K562 (cell line): ENCODE data around the gene LILRB3. TPM values are rescaled to one million over a fixed set of nuclear protein-coding genes. Genes with fewer than 3 reads are reported as not detected.
A peak's percentile ranks its signal among the peaks of the same experiment; 100 is the strongest.

Experiments
- CBFA2T2 ChIP-seq: fragments of 450-650 bp; conservative IDR thresholded peaks from 2 replicates; pipeline ENCODE4 v1.6.1; 2017; ENCODE audit warnings: mild to moderate bottlenecking
- CHD2 ChIP-seq: IDR thresholded peaks from 2 replicates; pipeline ENCODE4 v1.6.1; 2011; ENCODE audit warnings: low read depth, low read length
- DNMT1 ChIP-seq: fragments of 450-650 bp; IDR thresholded peaks from 2 replicates; pipeline ENCODE4 v1.6.1; 2016; ENCODE audit warnings: antibody characterized with exemption, mild to moderate bottlenecking
- FOXA3 ChIP-seq, 2 experiments: fragments of 450-650 bp in 1 of 2; sonication (generic) in 1 of 2; formaldehyde crosslinking; IDR thresholded peaks in 1 of 2; conservative IDR thresholded peaks in 1 of 2; 2 replicates each; pipeline versions ENCODE4 v1.4.0 to v1.8.0; 2020 to 2022; ENCODE audit warnings: mild to moderate bottlenecking in 2 of 2, missing genetic modification reagents in 1 of 2
- FOXK1 ChIP-seq: sonication (generic); formaldehyde crosslinking; IDR thresholded peaks from 2 replicates; pipeline ENCODE4 v1.8.0; 2022; ENCODE audit warnings: missing genetic modification reagents, mild to moderate bottlenecking, borderline replicate concordance
- HNRNPL ChIP-seq: fragments of 200-400 bp; formaldehyde crosslinking; IDR thresholded peaks from 2 replicates; pipeline ENCODE4 v1.6.1; 2017; ENCODE audit warnings: low read depth, mild to moderate bottlenecking, low read length
- MECOM ChIP-seq: fragments of 250-450 bp; sonication (Bioruptor Pico); IDR thresholded peaks from 2 replicates; pipeline ENCODE4 v1.8.0; 2022; ENCODE audit warnings: inconsistent platforms
- NCOR1 ChIP-seq: fragments of 450-650 bp; IDR thresholded peaks from 2 replicates; pipeline ENCODE4 v1.6.1; 2016; ENCODE audit warnings: mild to moderate bottlenecking, moderate library complexity
- RBFOX2 ChIP-seq: fragments of 200-400 bp; formaldehyde crosslinking; IDR thresholded peaks from 2 replicates; pipeline ENCODE4 v1.6.1; 2017; ENCODE audit warnings: low read depth, mild to moderate bottlenecking, low read length, moderate library complexity
- RBM22 ChIP-seq: fragments of 200-400 bp; formaldehyde crosslinking; IDR thresholded peaks from 2 replicates; pipeline ENCODE4 v1.6.1; 2018; ENCODE audit warnings: low read length, low read depth; ENCODE audit not compliant: poor library complexity, severe bottlenecking
- SAFB2 ChIP-seq: fragments of 200-400 bp; formaldehyde crosslinking; IDR thresholded peaks from 2 replicates; pipeline ENCODE4 v1.6.1; 2018; ENCODE audit warnings: borderline replicate concordance, low read length, low read depth, moderate library complexity; ENCODE audit not compliant: severe bottlenecking
- SRSF9 ChIP-seq: fragments of 200-400 bp; formaldehyde crosslinking; IDR thresholded peaks from 2 replicates; pipeline ENCODE4 v1.6.1; 2017; ENCODE audit warnings: low read depth, low read length, borderline replicate concordance
- STAT5A ChIP-seq: IDR thresholded peaks from 2 replicates; pipeline ENCODE4 v1.6.1; 2012; ENCODE audit warnings: low read length, inconsistent platforms, borderline replicate concordance
- THAP12 ChIP-seq: fragments of 250-450 bp; sonication (Bioruptor Pico); IDR thresholded peaks from 2 replicates; pipeline ENCODE4 v1.9.0; 2021; ENCODE audit warnings: mild to moderate bottlenecking, inconsistent platforms
- TRIM24 ChIP-seq, 2 experiments: fragments of 450-650 bp; IDR thresholded peaks; 2 replicates each; pipeline ENCODE4 v1.6.1; 2016
- VEZF1 ChIP-seq: fragments of 200-800 bp; sonication (Bioruptor generic); IDR thresholded peaks from 2 replicates; pipeline ENCODE4 v1.6.1; 2017; ENCODE audit warnings: missing genetic modification characterization, missing compliant biosample characterization
- XRCC3 ChIP-seq: fragments of 450-650 bp; IDR thresholded peaks from 2 replicates; pipeline ENCODE4 v1.6.1; 2017; ENCODE audit warnings: mild to moderate bottlenecking, moderate library complexity
- ZBTB7A ChIP-seq: IDR thresholded peaks from 2 replicates; pipeline ENCODE4 v1.6.1; 2011; ENCODE audit warnings: low read depth, mild to moderate bottlenecking, low read length, moderate library complexity, borderline replicate concordance; ENCODE audit not compliant: control insufficient read depth
- ZFP91 ChIP-seq: sonication (generic); formaldehyde crosslinking; IDR thresholded peaks from 2 replicates; pipeline ENCODE4 v1.8.0; 2022; ENCODE audit warnings: mild to moderate bottlenecking, missing genetic modification reagents
- ZNF398 ChIP-seq: fragments of 250-450 bp; sonication (Bioruptor Pico); IDR thresholded peaks from 2 replicates; pipeline ENCODE4 v1.8.0; 2021; ENCODE audit warnings: moderate library complexity, mild to moderate bottlenecking, inconsistent platforms
- ZNF76 ChIP-seq: fragments of 250-450 bp; sonication (Bioruptor Pico); IDR thresholded peaks from 2 replicates; pipeline ENCODE4 v1.4.0; 2020; ENCODE audit warnings: mild to moderate bottlenecking, moderate library complexity, borderline replicate concordance
- ZNF77 ChIP-seq: fragments of 250-450 bp; sonication (Bioruptor Pico); IDR thresholded peaks from 2 replicates; pipeline ENCODE4 v1.5.0; 2020
- polyA plus RNA-seq, 8 experiments: library from polyadenylated mRNA; depleted of rRNA in 4 of 8; stranded (reverse) in 5 of 8; unstranded in 3 of 8; fragments of >200 nt; fragmentation: Nextera tagmentation in 2 of 8; fragmentation: Illumina TruSeq in 1 of 8; extraction: Ambion mirVana in 2 of 8; extraction: Trizol in 1 of 8; gene quantifications; 2 replicates each; pipeline versions ENCODE4 v1.2.1 to v1.2.3, GENCODE V29; 2011 to 2014; ENCODE audit warnings: inconsistent platforms in 1 of 8, missing spikeins in 1 of 8
- total RNA-seq, 7 experiments: library from RNA; depleted of rRNA in 6 of 7; stranded (reverse); fragments of >200 nt in 6 of 7; fragmentation: Illumina TruSeq in 2 of 7; extraction: Trizol in 2 of 7; gene quantifications; 2 replicates each; pipeline versions ENCODE4 v1.2.1 to v1.2.3, GENCODE V29; 2011 to 2021; ENCODE audit warnings: low replicate concordance in 1 of 7

LILRB3 gene
- total and polyA plus RNA-seq, 9 of the 15 experiments (the other 6 are each of a cell fraction or from before 2014, with no cell fraction given): 0.01 to 0.09 TPM; not detected in 7

- TF ChIP-seq SAFB2 (no peak), VEZF1 (no peak), STAT5A (no peak), DNMT1 (no peak), SRSF9 (no peak), ZNF76 (no peak), RBM22 (peak; percentile 88), THAP12 (CRISPR knock-in tag) (no peak), ZFP91 (CRISPR knock-in tag) (no peak), MECOM (CRISPR knock-in tag) (no peak), ZNF398 (CRISPR knock-in tag) (no peak), HNRNPL (no peak), CBFA2T2 (no peak), XRCC3 (no peak), TRIM24 (IDR thresholded peaks at IDR 0.05) (no peak), ZNF77 (CRISPR knock-in tag) (peak; percentile 54; the same call in 1 of the 2 replicates), NCOR1 (no peak), ZBTB7A (no peak), FOXA3 (CRISPR knock-in tag; conservative IDR thresholded peaks at IDR 0.05 in 1 of 2, IDR thresholded peaks at IDR 0.05 in 1 of 2) (no peak), FOXK1 (CRISPR knock-in tag) (no peak), RBFOX2 (peak; percentile 78), CHD2 (0 out of 2 replicates have a peak, but pooled peaks have one; percentile 13)
Measured at GRCh38 chr19:54209058-54209810, 13.6 kb downstream of the LILRB3 start (continued).
